HUDEP-2 (cell line): ENCODE results near the gene CFC1.
"Not testable (repeated sequence)": the region's sequence is repeated elsewhere in the genome, so short reads cannot be mapped to it uniquely, and the experiment has no call there.

Experiments used
- DNase-seq, 76 experiments: peaks; one replicate each; lab custom pipeline; 2025; ENCODE audit not compliant: unreplicated experiment in 76 of 76; lab: John Stamatoyannopoulos, UW

Gene CFC1

DNA sequence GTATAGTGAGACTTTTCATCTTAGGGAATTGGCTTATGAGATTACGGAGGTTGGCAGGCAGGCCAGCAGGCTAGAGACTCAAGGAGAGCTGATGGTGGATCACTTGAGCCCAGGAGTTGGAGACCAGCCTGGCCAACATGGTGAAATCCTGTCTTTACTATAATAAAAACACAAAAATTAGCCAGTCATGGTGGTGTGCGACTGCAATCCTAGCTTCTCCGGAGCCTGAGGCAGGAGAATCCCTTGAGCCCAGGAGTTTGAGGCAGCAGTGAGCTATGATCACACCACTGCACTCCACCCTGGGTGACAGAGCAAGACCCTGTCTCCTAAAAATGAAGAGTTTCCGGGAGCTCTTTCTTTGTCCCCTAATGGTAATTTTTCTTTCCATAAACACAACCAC, 14.6 kb downstream of the CFC1 start:
- not testable (repeated sequence) for DNase-seq

DNA sequence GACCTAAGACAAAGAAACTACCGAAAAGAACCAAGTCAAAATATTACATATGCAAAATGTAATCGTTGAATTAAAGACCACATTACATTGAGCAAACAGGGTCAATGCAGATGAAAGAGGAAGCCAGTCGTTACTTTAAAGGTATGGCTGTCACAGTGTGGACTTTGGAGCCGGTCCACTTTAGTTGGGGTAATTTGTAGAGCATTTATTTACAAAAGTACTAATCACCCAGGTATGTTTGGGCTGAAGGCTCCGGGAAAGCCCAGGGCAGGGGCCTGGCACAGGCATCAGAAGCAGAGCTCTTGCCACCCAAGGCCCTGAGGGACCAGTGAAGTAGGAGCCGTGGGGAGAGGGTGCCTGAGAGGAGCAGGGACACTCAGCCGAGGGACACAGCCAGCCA, 15.8 kb downstream of the CFC1 start:
- DNase-seq: not testable (repeated sequence)

DNA sequence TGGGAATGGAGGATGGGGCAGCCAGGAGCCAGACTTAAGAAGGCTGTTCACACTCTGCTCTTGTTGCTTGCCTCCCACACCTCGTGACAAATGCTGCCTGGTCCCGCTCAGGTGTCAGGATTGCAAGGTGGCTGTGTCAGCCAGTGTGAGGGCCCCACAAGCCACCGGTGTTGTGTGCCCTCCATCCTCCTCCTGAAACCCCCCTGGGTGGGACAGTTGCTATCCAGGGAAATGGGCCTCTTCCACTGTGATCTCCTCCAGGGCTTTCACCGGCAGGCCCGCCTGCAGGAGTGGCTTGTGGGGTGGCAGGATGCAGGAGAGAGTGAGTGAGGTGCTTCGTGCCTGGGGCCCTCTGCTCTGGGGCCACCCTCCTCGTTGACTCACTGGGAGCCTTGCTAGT, 16.4 kb downstream of the CFC1 start:
- not testable (repeated sequence) for DNase-seq

DNA sequence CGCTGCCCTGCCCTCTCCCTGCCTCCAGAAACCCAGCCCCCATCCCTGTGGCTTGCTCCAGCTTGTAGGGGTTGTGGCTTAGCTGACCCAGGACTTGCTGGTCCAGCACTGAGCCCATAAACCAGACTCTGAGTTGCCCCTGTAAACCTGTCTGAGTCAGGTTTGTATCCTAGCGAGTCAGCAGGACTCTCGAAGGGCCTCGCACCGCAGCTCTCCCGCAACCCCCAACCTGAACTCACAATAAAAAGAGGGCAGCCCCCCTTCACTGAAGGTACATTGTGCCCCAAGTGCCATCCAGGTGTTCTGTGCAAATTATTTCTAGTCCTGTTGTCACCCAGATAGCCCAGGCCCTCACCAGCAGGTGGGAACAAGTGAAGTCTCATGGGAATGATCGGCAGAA, 17.9 kb downstream of the CFC1 start:
- not testable (repeated sequence) for DNase-seq

DNA sequence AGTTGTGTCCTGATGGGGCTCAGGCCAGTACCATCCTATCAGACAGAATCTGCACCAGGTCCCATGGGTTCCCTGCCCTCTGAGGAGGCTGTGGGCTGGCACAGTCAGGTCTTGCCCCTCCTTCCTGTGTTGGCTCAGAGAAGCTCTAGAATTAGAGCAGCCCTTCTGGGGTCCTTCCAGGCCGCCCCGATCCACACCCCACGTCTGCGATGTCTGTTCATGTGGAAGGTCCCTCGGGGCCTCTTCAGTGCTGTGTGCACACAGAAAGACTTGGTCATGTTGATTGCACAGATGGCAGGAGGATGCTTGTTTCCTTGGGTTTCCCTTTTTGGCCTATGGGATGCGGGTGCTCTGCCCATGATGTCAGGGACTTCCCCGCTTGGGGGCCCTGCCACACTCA, 20.3 kb downstream of the CFC1 start:
- not testable (repeated sequence) for DNase-seq

DNA sequence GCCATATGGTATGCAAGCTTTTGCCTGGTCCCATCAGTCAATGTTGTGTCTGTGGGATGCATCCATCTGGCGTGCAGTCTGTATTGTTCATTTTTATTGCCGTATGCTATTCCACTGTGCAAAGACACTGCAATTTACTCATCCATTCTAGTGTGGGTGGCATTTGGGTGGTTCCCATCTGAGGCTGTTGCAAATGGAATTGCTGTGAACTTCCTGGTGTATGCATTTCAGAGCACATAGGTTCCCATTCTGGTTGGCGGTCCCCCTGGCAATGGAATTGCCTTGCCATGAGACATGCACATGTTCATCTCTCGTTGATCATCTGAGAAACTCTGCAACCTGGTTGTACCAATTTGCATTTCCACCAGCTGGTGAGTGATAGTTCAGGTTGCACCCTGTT, 21.8 kb downstream of the CFC1 start:
- not testable (repeated sequence) for DNase-seq

DNA sequence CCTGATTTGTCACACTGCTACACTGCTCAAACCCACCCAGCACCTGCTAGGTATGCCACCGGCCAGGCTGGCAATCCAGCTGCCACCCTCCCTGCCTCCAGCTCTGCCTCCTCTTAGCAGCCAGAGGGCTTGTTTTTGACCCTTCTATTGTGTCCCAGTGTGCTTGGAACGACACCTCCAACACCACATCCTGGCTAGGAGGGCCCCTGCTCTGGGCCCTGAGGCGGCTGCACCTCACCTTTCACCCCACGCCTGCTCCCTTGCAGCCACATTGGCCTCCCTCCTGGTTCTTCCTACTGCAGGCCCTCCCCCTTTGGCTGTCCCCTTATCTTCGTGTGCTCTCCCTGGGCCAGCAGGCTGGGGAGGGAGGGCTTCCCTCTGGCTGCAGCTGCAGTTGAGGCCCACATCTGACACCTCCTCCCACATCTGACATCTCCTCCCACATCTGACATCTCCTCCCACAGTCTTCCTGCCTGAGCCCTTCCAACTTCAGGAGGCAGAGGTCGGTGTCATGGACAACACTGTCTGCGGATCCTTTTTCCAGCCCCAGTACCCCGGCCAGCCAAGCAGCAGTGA, 23.1 kb downstream of the CFC1 start:
- DNase-seq: not testable (repeated sequence)

DNA sequence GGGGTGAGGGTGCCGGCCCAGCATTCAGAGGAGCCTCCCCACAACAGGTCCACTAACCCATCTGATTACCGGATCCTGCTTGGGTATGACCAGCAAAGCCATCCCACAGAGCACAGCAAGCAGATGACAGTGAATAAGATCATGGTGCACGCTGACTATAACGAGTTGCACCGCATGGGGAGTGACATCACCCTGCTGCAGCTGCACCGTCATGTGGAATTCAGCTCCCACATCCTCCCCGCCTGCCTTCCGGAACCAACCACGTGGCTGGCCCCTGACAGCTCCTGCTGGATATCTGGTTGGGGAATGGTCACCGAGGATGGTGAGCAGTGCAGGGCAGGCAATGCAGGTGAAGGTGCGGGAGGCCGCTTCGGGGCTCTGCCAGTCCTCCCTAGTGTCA, 25.1 kb downstream of the CFC1 start:
- not testable (repeated sequence) for DNase-seq

DNA sequence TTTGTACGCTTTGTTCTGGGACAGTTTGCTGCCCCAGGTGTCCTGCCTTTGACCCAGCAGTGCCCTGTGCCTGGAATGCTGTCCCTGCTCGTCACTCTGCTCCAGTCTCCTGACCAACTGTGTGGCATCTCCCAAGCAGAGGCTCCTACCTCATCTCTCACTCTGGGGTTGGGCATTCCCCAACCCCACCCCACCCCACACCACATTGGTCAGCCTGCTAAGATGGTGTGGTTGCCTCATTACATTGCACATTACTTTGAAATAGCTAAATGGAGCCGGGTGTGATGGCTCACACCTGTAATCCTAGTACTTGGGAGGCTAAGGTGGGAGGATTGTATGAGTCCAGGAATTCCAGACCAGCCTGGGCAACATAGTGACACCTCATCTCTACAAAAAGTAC, 27.4 kb downstream of the CFC1 start:
- DNase-seq: not testable (repeated sequence)

DNA sequence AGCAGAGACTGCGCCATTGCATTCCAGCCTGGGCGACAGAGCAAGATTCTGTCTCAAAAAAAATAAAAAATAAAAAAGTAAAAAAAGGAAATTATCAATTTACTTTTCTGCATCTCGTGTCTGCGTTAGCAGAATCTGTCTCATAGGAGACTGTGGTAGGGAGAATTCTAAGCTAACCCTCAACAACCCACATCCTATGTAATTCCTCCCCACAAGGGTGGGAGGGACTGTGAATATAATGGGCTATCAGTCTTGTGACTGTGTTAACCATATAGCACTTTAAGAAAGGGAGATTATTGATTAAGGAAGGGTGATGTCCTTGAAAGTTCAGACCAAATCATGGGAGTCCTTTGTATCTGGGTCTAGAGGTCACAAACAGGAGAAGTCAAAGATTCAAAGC, 33.2 kb downstream of the CFC1 start:
- DNase-seq: not testable (repeated sequence)

DNA sequence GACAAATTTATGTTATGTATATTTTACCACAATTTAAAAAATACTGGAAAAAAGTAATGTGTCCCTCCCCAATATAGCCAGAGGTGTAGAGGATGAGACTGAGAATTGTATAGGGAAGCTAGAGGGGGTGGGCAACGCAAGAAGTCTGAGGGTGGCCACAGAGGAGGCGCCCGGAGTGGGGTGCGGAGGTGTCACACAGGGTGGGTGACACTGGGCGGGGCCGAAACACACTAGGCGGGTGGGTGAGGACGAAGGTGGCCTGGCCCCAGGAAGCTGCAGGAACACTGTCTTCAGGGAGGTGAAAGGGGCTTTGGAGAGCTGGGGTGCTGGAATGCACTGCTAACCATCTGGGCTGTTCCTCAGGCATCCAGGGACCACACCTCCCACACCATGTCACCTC, 42.9 kb downstream of the CFC1 start:
- DNase-seq: not testable (repeated sequence)

DNA sequence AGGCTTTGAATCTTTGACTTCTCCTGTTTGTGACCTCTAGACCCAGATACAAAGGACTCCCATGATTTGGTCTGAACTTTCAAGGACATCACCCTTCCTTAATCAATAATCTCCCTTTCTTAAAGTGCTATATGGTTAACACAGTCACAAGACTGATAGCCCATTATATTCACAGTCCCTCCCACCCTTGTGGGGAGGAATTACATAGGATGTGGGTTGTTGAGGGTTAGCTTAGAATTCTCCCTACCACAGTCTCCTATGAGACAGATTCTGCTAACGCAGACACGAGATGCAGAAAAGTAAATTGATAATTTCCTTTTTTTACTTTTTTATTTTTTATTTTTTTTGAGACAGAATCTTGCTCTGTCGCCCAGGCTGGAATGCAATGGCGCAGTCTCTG, 45.2 kb downstream of the CFC1 start:
- not testable (repeated sequence) for DNase-seq

DNA sequence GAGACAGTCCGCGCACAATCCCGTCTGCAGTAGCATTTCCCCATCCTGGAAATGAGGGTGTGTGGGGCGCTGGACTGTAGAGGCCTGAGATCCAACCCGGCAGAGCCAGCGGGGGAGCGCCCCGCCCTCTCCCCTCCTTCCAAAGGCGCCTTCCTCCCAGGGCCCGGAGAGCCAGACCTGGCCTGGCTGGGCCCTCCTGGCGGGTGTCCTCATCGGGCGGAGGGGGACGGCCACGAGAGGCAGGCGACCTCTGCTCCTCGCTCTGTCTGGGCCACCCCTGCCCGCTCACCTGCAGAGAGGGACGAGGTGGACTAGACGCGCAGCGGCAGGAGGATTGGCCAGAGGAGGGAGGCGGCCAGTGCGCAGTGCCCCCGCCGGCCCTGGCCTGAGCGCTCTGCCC, 49.9 kb downstream of the CFC1 start:
- not testable (repeated sequence) for DNase-seq

DNA sequence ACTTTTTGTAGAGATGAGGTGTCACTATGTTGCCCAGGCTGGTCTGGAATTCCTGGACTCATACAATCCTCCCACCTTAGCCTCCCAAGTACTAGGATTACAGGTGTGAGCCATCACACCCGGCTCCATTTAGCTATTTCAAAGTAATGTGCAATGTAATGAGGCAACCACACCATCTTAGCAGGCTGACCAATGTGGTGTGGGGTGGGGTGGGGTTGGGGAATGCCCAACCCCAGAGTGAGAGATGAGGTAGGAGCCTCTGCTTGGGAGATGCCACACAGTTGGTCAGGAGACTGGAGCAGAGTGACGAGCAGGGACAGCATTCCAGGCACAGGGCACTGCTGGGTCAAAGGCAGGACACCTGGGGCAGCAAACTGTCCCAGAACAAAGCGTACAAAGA, 51.0 kb downstream of the CFC1 start:
- DNase-seq: not testable (repeated sequence)

DNA sequence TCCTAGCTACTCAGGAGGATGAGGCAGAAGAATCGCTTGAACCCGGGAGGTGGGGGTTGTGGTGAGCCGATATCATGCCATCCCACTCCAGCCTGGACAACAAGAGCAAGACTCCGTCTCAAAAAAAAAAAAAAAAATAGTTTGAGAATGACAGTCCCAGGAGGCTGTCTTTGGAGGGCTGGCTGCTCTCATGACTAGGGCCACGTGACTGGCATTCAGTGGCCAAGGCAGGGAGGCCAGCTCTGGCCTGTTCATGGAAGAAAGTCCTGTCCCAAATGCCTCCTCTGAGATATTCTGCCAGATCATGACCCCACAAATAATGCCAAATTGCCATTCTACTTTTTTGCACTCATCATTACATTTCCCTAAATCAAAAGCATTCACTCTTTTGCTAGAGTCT, 54.4 kb downstream of the CFC1 start:
- DNase-seq: not testable (repeated sequence)

DNA sequence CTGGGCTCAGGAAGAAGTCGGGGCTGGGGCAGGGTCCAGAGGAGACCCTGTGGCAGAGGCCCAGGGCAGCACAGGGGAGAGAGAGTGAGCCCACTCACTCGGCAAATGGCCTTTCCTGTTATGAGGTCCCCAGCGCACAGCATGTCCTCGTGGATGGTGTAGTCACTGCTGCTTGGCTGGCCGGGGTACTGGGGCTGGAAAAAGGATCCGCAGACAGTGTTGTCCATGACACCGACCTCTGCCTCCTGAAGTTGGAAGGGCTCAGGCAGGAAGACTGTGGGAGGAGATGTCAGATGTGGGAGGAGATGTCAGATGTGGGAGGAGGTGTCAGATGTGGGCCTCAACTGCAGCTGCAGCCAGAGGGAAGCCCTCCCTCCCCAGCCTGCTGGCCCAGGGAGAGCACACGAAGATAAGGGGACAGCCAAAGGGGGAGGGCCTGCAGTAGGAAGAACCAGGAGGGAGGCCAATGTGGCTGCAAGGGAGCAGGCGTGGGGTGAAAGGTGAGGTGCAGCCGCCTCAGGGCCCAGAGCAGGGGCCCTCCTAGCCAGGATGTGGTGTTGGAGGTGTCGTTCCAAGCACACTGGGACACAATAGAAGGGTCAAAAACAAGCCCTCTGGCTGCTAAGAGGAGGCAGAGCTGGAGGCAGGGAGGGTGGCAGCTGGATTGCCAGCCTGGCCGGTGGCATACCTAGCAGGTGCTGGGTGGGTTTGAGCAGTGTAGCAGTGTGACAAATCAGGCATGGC, 55.4 kb downstream of the CFC1 start:
- not testable (repeated sequence) for DNase-seq

DNA sequence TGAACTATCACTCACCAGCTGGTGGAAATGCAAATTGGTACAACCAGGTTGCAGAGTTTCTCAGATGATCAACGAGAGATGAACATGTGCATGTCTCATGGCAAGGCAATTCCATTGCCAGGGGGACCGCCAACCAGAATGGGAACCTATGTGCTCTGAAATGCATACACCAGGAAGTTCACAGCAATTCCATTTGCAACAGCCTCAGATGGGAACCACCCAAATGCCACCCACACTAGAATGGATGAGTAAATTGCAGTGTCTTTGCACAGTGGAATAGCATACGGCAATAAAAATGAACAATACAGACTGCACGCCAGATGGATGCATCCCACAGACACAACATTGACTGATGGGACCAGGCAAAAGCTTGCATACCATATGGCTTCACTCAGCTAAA, 56.6 kb downstream of the CFC1 start:
- DNase-seq: not testable (repeated sequence)
